HEK293T (cell line): ENCODE results near the gene HCK.

Experiments used
- ARNT ChIP-seq: fragments of 450-650 bp; IDR thresholded peaks from 2 replicates; pipeline ENCODE4 v1.6.1; 2017; ENCODE audit warnings: mild to moderate bottlenecking
- BHLHE40 ChIP-seq: fragments of 450-650 bp; IDR thresholded peaks from 2 replicates; pipeline ENCODE4 v1.6.1; 2016; ENCODE audit warnings: mild to moderate bottlenecking, moderate library complexity, borderline replicate concordance
- NFRKB ChIP-seq: fragments of 450-650 bp; IDR thresholded peaks from 2 replicates; pipeline ENCODE4 v1.6.1; 2016; ENCODE audit warnings: mild to moderate bottlenecking, moderate library complexity
- SP1 ChIP-seq: fragments of 450-650 bp; IDR thresholded peaks from 2 replicates; pipeline ENCODE4 v1.6.1; 2017
- ZNF384 ChIP-seq: fragments of 450-650 bp; IDR thresholded peaks from 2 replicates; pipeline ENCODE4 v1.6.1; 2016

GRCh38 chr20:32113591-32114260 lies 61.7 kb downstream of the HCK start:
- TF ChIP-seq ARNT, result no peak
- no peak for TF ChIP-seq ZNF384
- no peak for TF ChIP-seq SP1
- TF ChIP-seq BHLHE40, result no peak
- no peak for TF ChIP-seq NFRKB
